PC-9 (cell line): ENCODE results near the gene LARGE1. TPM values are rescaled to one million over a fixed set of nuclear protein-coding genes. Genes with fewer than 3 reads are reported as not detected.

Experiments
- BruUV-seq: library from RNA; stranded (reverse); fragments of 400-500 nt; replicated peaks from 2 replicates; lab custom pipeline; 2021; lab: Mats Ljungman, UMichigan
- CTCF ChIA-PET: fragments of 300-600 bp; sonication (Branson Sonifier 250); formaldehyde crosslinking; loops from one replicate; lab custom pipeline; 2022; ENCODE audit warnings: antibody characterized with exemption; lab: Charles Lee
- POLR2A ChIA-PET: fragments of 300-600 bp; sonication (Branson Sonifier 250); formaldehyde crosslinking; loops from one replicate; lab custom pipeline; 2022; ENCODE audit warnings: antibody characterized with exemption; ENCODE audit not compliant: unreplicated experiment; lab: Charles Lee
- DNase-seq, 2 experiments: peaks; one replicate each; pipeline versions ENCODE4 v3.0.0 to v3.0.0-alpha.2; 2015 to 2022; ENCODE audit warnings: mixed read lengths in 1 of 2
- H2AFZ ChIP-seq: fragments of 200-600 bp; sonication (generic); 2 replicates; pipeline ENCODE4 v1.8.1; 2017; ENCODE audit warnings: antibody characterized with exemption
- H3F3A ChIP-seq: fragments of 200-600 bp; sonication (generic); 2 replicates; pipeline ENCODE4 v1.8.1; 2017; ENCODE audit warnings: antibody characterized with exemption, mild to moderate bottlenecking, low read depth; ENCODE audit not compliant: insufficient read depth
- H3K27ac ChIP-seq: fragments of 200-600 bp; sonication (generic); 2 replicates; pipeline ENCODE4 v1.6.1; 2016; ENCODE audit warnings: mixed run types
- H3K27me3 ChIP-seq: fragments of 200-600 bp; sonication (generic); 2 replicates; pipeline ENCODE4 v1.6.1; 2016; ENCODE audit warnings: low read depth, mixed run types; ENCODE audit not compliant: insufficient read depth
- H3K36me3 ChIP-seq: fragments of 200-600 bp; sonication (generic); 2 replicates; pipeline ENCODE4 v1.6.1; 2016; ENCODE audit warnings: low read depth, mixed run types
- H3K4me1 ChIP-seq: fragments of 200-600 bp; sonication (generic); replicated peaks from 2 replicates; pipeline ENCODE4 v1.6.1; 2016; ENCODE audit warnings: mixed run types; ENCODE audit not compliant: insufficient read depth
- H3K4me2 ChIP-seq: fragments of 200-600 bp; sonication (generic); 2 replicates; pipeline ENCODE4 v1.6.1; 2017; ENCODE audit warnings: mixed run types
- H3K4me3 ChIP-seq: fragments of 200-600 bp; sonication (generic); 2 replicates; pipeline ENCODE4 v1.6.1; 2016; ENCODE audit warnings: mixed run types
- H3K79me2 ChIP-seq: fragments of 200-600 bp; sonication (generic); 2 replicates; pipeline ENCODE4 v1.6.1; 2017; ENCODE audit warnings: low read depth, mixed run types
- H3K9me2 ChIP-seq: fragments of 200-600 bp; sonication (generic); 2 replicates; pipeline ENCODE4 v1.8.1; 2017; ENCODE audit warnings: mild to moderate bottlenecking; ENCODE audit not compliant: insufficient read depth
- H3K9me3 ChIP-seq: fragments of 200-600 bp; sonication (generic); 2 replicates; pipeline ENCODE4 v1.8.1; 2016; ENCODE audit warnings: low read depth; ENCODE audit not compliant: insufficient read depth
- H4K20me1 ChIP-seq: fragments of 200-600 bp; sonication (generic); 2 replicates; pipeline ENCODE4 v1.8.1; 2017; ENCODE audit not compliant: insufficient read depth
- CTCF ChIP-seq: fragments of 200-600 bp; sonication (generic); conservative IDR thresholded peaks from 2 replicates; pipeline ENCODE4 v1.6.1; 2017; ENCODE audit warnings: mixed run types, antibody characterized with exemption, mild to moderate bottlenecking, moderate library complexity
- EZH2 ChIP-seq: fragments of 200-600 bp; sonication (generic); IDR thresholded peaks from 2 replicates; pipeline ENCODE4 v1.8.0; 2017; ENCODE audit warnings: antibody characterized with exemption, low read depth
- intact Hi-C: fragments of 100-400 bp; cut with micrococcal nuclease; formaldehyde crosslinking; loops from one replicate; pipeline ENCODE4 v1.10.0; 2022; ENCODE audit not compliant: unreplicated experiment
- total RNA-seq: library from RNA; stranded (reverse); gene quantifications from 2 replicates; pipeline ENCODE4 v1.2.3, GENCODE V29; 2021

Gene LARGE1
- total RNA-seq, 1 experiment from 2014 or later: 12.5 TPM

GRCh38 chr22:33272180-33272579, 648.1 kb downstream of the LARGE1 start:
- no peaks in the 10 kb centered on the region for H3K9me2 ChIP-seq
- no peaks in the 10 kb centered on the region for H3F3A ChIP-seq
- no TSS peak for BruUV-seq
- H3K9me3 ChIP-seq: no peaks in the 10 kb centered on the region
- CTCF ChIA-PET: no interaction called here
- intact Hi-C loops: no loop called here
- no peaks in the 10 kb centered on the region for H3K79me2 ChIP-seq
- H2AFZ ChIP-seq: no peak overlapping the region
- no peaks in the 10 kb centered on the region for H4K20me1 ChIP-seq
- H3K4me1 ChIP-seq: no peaks in the 10 kb centered on the region
- no peak overlapping the region for H3K4me3 ChIP-seq
- H3K4me2 ChIP-seq: no peak overlapping the region
- H3K36me3 ChIP-seq: no peaks in the 10 kb centered on the region
- TF ChIP-seq EZH2: no peak
- no peak for TF ChIP-seq CTCF
- peaks cover 29% of the 10 kb centered on the region for H3K27me3 ChIP-seq
- H3K27ac ChIP-seq: no peak overlapping the region
- no peak for DNase-seq
- POLR2A ChIA-PET: no interaction called here

- CTCF ChIA-PET: no interaction called here
- H3K36me3 ChIP-seq: no peaks in the 10 kb centered on the region
- POLR2A ChIA-PET: no interaction called here
- no peak for DNase-seq
- H3K27ac ChIP-seq: no peak overlapping the region
- no peaks in the 10 kb centered on the region for H3K9me2 ChIP-seq
- no peak overlapping the region for H3K4me2 ChIP-seq
- H3K4me3 ChIP-seq: no peak overlapping the region
- H3K4me1 ChIP-seq: no peaks in the 10 kb centered on the region
- no peaks in the 10 kb centered on the region for H3F3A ChIP-seq
- H3K27me3 ChIP-seq: peaks cover 29% of the 10 kb centered on the region
- H2AFZ ChIP-seq: no peak overlapping the region
- TF ChIP-seq CTCF (no peak), EZH2 (no peak)
- no peaks in the 10 kb centered on the region for H4K20me1 ChIP-seq
- no TSS peak for BruUV-seq
- no peaks in the 10 kb centered on the region for H3K79me2 ChIP-seq
- no peaks in the 10 kb centered on the region for H3K9me3 ChIP-seq
- intact Hi-C loops: no loop called here
Observed at GRCh38 chr22:33271390-33272161, 648.7 kb downstream of the LARGE1 start.

GRCh38 chr22:33270596-33270995, 649.7 kb downstream of the LARGE1 start:
- Histone ChIP-seq H3K4me3 (no peak overlapping the region), H3K9me2 (no peaks in the 10 kb centered on the region), H3K27ac (no peak overlapping the region), H2AFZ (no peak overlapping the region), H3K27me3 (peaks cover 31% of the 10 kb centered on the region), H4K20me1 (no peaks in the 10 kb centered on the region), H3K79me2 (no peaks in the 10 kb centered on the region), H3K4me1 (no peaks in the 10 kb centered on the region), H3K36me3 (no peaks in the 10 kb centered on the region), H3F3A (no peaks in the 10 kb centered on the region), H3K9me3 (no peaks in the 10 kb centered on the region), H3K4me2 (no peak overlapping the region)
- intact Hi-C loops: no loop called here
- no TSS peak for BruUV-seq
- TF ChIP-seq CTCF: no peak
- TF ChIP-seq EZH2: no peak
- POLR2A ChIA-PET: no interaction called here
- no peak for DNase-seq
- CTCF ChIA-PET: no interaction called here
